Heart left ventricle (tissue), 13 donors: ENCODE results near the gene PPP2R2D.

ENCODE experiments used
- CTCF ChIP-seq, 12 donors: fragments of 200-600 bp; sonication (generic) in 4 of 12; IDR thresholded peaks; one replicate each; pipeline versions ENCODE4 v1.5.0 to v1.8.0; 2018 to 2022; ENCODE audit warnings: antibody characterized with exemption in 12 of 12, mild to moderate bottlenecking in 5 of 12
- POLR2A ChIP-seq, 2 donors: fragments of 450-650 bp; IDR thresholded peaks; one replicate each; pipeline ENCODE4 v1.6.1; 2017; ENCODE audit warnings: antibody characterized with exemption in 2 of 2, mild to moderate bottlenecking in 2 of 2, moderate library complexity in 2 of 2
- donor health status: ischemic (EF 13 %, LVEDD 7.1; RV severe dilation, severe dysfunction).
- donor health status: DM: no; HTN: yes; CAD: no.
- donor health status: DM: no; HTN: no; CAD: no.
- donor health status: ischemic (EF 25% LVEDD 6.9; RV normal size, moderate dysfunction).
- donor health status: ischemic (EF 25% LVEDD 5.7; RV mildly dilated, moderate dysfunction).
- donor health status: ischemic (EF 35%, LVEDD 5.7; RV mildly dilated, moderate dysfunction).
- donor health status: nonischemic (EF 11% LVEDD 7.7; RV severe dilation, severe dysfunction).
- donor health status: DM: yes; HTN: yes; CAD: no.
- donor health status: PGD.
- donor health status: ischemic (EF 29% LVEDD 5.4; RV normal size, mild dysfunction).
- donor health status: nonischemic (EF 23%, LVEDD 6.1; RV moderate dilation, normal function).

GRCh38 chr10:131968949-131969348, 68.1 kb downstream of the PPP2R2D start:
- no peak for TF ChIP-seq CTCF (IDR thresholded peaks at IDR 0.05)
- TF ChIP-seq POLR2A (IDR thresholded peaks at IDR 0.05) = no peak
